Dermis blood vessel endothelial cell (primary cell): ENCODE results near the gene HAVCR2. TPM values are rescaled to one million over a fixed set of nuclear protein-coding genes. Genes with fewer than 3 reads are reported as not detected.

ENCODE experiments used
- DNase-seq: peaks from one replicate; pipeline ENCODE4 v3.0.0; 2010
- total RNA-seq: library from RNA; depleted of rRNA; stranded (reverse); fragments of >200 nt; gene quantifications from 2 replicates; pipeline ENCODE4 v1.2.3, GENCODE V29; 2014

Gene HAVCR2
- total RNA-seq, 1 donor from 2014 or later, result under 0.01 TPM

GRCh38 chr5:157038568-157039187 is 70.2 kb downstream of the HAVCR2 start:
- DNase-seq, result no peak

Other genes with a start within 250 kb of the HAVCR2 start
- not detected in 2 replicates for gene TIMD4, start 145.8 kb downstream of the HAVCR2 start, total RNA-seq
- gene HAVCR1, start 49.9 kb downstream of the HAVCR2 start, total RNA-seq, result 0.28 and 1.0 TPM in 2 replicates
- 7.7 and 7.8 TPM in 2 replicates for gene MED7, start 33.8 kb upstream of the HAVCR2 start, total RNA-seq
- not detected in 2 replicates for gene GARIN3, start 57.2 kb upstream of the HAVCR2 start, total RNA-seq
- not detected in 2 replicates for gene ITK, start 71.8 kb upstream of the HAVCR2 start, total RNA-seq
- gene CYFIP2, start 157.1 kb upstream of the HAVCR2 start, total RNA-seq, result 11.7 and 12.6 TPM in 2 replicates